B cell (primary cell): ENCODE data around the gene CACUL1.

Experiments
- CTCF ChIP-seq: fragments of 200-600 bp; IDR thresholded peaks from one replicate; pipeline ENCODE4 v1.8.0; 2022; ENCODE audit warnings: antibody characterized with exemption, mild to moderate bottlenecking
- EZH2 ChIP-seq: IDR thresholded peaks from 2 replicates; pipeline ENCODE4 v1.6.1; 2012; ENCODE audit warnings: borderline replicate concordance, low read depth, mild to moderate bottlenecking, moderate library complexity, low read length; ENCODE audit not compliant: insufficient read depth, poor library complexity, severe bottlenecking

GRCh38 chr10:118798231-118798662, 43.5 kb upstream of the CACUL1 start:
- TF ChIP-seq CTCF, result no peak
- TF ChIP-seq EZH2, result no peak
